Measurements from ENCODE around the gene VPS51. TPM values are rescaled to one million over a fixed set of nuclear protein-coding genes. Genes with fewer than 3 reads are reported as not detected.

VPS51 gene
- total and polyA plus RNA-seq, 2 of the 4 experiments (the other 2 are of a cell fraction) = 56.3 to 113 TPM

DNA sequence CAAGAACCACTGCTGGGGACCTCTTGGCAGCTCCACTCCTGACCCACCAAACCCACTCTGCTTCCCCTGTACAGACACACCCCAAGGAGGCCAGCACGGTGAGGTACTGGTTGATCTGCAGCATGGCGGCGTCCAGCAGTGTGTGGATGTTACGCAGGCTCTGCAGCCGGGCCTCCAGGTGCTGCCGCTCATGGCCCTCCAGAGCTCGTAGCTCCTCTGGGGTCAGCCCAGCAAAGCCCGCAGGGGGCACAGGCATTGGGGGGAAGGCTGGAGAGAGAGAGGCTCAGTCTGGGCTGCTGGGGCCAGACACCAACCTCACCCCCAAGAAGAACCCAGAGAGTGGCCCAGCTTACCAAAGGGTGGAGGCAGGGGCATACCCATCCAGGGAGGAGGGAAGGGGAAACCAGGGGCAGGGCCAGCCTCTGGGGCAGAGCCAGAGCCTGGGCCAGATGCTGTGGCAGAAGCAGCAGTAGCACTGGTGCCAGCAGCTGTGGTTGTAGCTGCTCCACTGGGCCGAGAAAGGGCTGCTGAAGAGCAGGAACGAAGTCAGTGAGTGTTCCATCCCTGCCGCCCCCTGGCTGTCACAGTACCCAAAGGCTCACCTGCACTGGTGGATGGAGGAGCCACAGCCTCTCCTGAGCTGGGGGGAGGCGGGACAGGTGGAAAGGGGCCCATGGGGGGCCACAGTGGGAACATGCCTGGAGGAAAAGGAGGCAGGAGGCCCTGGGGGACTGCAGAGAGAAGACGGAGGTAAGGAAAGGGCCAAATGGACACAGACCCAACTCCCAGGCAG lies 33.8 kb downstream of the VPS51 start:
- H3K23ac ChIP-seq (ENCODE audit: low read depth, low read length) = no peak overlapping the region
- H3K9ac ChIP-seq (ENCODE audit: low read depth, low read length) = no peak overlapping the region
- peaks cover 37% of the 10 kb centered on the region for H4K20me1 ChIP-seq (ENCODE audit: insufficient read depth, low read length)
- dilution Hi-C loops (cut with HindIII; ENCODE audit: low sequenced_read_pairs, unreplicated experiment) (no loop called here), intact Hi-C loops (cut with micrococcal nuclease) (no loop called here), in situ Hi-C loops (cut with MboI; ENCODE audit: low sequenced_read_pairs) (no loop called here)
- H3K56ac ChIP-seq (ENCODE audit: extremely low read depth, insufficient read depth, low read length) = no peak overlapping the region
- ChIA-PET CTCF (no interaction called here), POLR2A (ENCODE audit: unreplicated experiment) (no interaction called here)
- H4K8ac ChIP-seq (ENCODE audit: low read depth in 2 of 2, low read length in 2 of 2) = no peak overlapping the region
- H3K4me2 ChIP-seq (ENCODE audit: low read depth, low read length) = no peak overlapping the region
- no peak overlapping the region for H2BK120ac ChIP-seq (ENCODE audit: low read depth, low read length)
- ATAC-seq (ENCODE audit: low read depth) (no peak), DNase-seq (no peak)
- H2AK5ac ChIP-seq (ENCODE audit: low read depth, low read length) = no peak overlapping the region
- no peaks in the 10 kb centered on the region for H3K27me3 ChIP-seq (ENCODE audit: control insufficient read depth, insufficient read depth, low read length)
- no peak overlapping the region for H4K5ac ChIP-seq (ENCODE audit: low read depth, low read length)
- no TSS peak for BruUV-seq (replicated peaks)
- H3K36me3 ChIP-seq (ENCODE audit: control insufficient read depth, insufficient read depth, low read length) = peaks cover 75% of the 10 kb centered on the region
- H3K27ac ChIP-seq (ENCODE audit: insufficient read depth, low read length) = no peak overlapping the region
- peaks cover 6% of the 10 kb centered on the region; the same call in 1 of the 2 replicates for H3K4me1 ChIP-seq (ENCODE audit: control insufficient read depth, insufficient read depth, low read length)
- H3K9me1 ChIP-seq (ENCODE audit: insufficient read depth, low read length) = peaks cover 11% of the 10 kb centered on the region
- no peak overlapping the region for H3K4ac ChIP-seq (ENCODE audit: low read depth, low read length)
- no peaks in the 10 kb centered on the region for H3K9me3 ChIP-seq (ENCODE audit: control insufficient read depth, insufficient read depth, low read length)
- WGBS, 2 experiments (ENCODE audit: extremely low coverage in 2 of 2, insufficient read length in 1 of 2) = 96% methylated on average over 8 of the region's 13 CpGs; no CpG with 5 or more reads in 1 of the 2 experiments
- H3K18ac ChIP-seq (ENCODE audit: low read depth, low read length) = no peak overlapping the region
- no peak overlapping the region for H3K14ac ChIP-seq (replicated peaks; ENCODE audit: low read depth, low read length)
- H2BK20ac ChIP-seq (ENCODE audit: low read depth, low read length) = no peak overlapping the region
- no peak overlapping the region for H2BK5ac ChIP-seq (ENCODE audit: low read depth, low read length, poor library complexity, severe bottlenecking)
- no peak overlapping the region for H2BK15ac ChIP-seq (ENCODE audit: low read depth, low read length)
- no peak overlapping the region for H3K4me3 ChIP-seq (ENCODE audit: insufficient read depth, low read depth, low read length)
- peaks cover 24 to 57% of the 10 kb centered on the region in 2 experiments for H3K79me1 ChIP-seq (ENCODE audit: low read depth in 1 of 2, low read length in 2 of 2)
- TF ChIP-seq RFX5 (IDR thresholded peaks at IDR 0.05; ENCODE audit: low read depth, low read length) (no peak), RAD21 (IDR thresholded peaks at IDR 0.05; ENCODE audit: low read length) (no peak), FOS (IDR thresholded peaks at IDR 0.05; ENCODE audit: low read depth, low read length) (no peak), MXI1 (IDR thresholded peaks at IDR 0.05; ENCODE audit: borderline replicate concordance, low read depth, low read length) (no peak), RCOR1 (IDR thresholded peaks at IDR 0.05; ENCODE audit: insufficient replicate concordance, low read length) (no peak), CEBPB (IDR thresholded peaks at IDR 0.05; ENCODE audit: low read depth, low read length) (no peak), MAZ (IDR thresholded peaks at IDR 0.05; ENCODE audit: borderline replicate concordance, low read depth, low read length) (no peak), SMC3 (IDR thresholded peaks at IDR 0.05; ENCODE audit: low read depth, low read length) (no peak)
- TF ChIP-seq, protein P1, sequence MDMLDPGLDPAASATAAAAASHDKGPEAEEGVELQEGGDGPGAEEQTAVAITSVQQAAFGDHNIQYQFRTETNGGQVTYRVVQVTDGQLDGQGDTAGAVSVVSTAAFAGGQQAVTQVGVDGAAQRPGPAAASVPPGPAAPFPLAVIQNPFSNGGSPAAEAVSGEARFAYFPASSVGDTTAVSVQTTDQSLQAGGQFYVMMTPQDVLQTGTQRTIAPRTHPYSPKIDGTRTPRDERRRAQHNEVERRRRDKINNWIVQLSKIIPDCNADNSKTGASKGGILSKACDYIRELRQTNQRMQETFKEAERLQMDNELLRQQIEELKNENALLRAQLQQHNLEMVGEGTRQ (IDR thresholded peaks at IDR 0.05; ENCODE audit: low read depth, low read length) = no peak
- H4K91ac ChIP-seq (ENCODE audit: insufficient read depth, low read depth, low read length) = no peak overlapping the region
- H2AFZ ChIP-seq (replicated peaks; ENCODE audit: low read length, poor library complexity) = peak overlapping the region; percentile 19
- H2AK9ac ChIP-seq (replicated peaks; ENCODE audit: low read depth, low read length, poor library complexity) = peak overlapping the region; percentile 50

Data from IMR-90 (cell line).